Neural crest cell (in vitro differentiated cells): ENCODE data around the gene ATP2B1. TPM values are rescaled to one million over a fixed set of nuclear protein-coding genes. Genes with fewer than 3 reads are reported as not detected.

ENCODE experiments used
- DNase-seq: peaks from one replicate; pipeline ENCODE4 v3.0.0; 2021; ENCODE audit warnings: low read depth, mixed read lengths, low spot score
- H3K27ac Mint-ChIP-seq: one replicate; pipeline ENCODE4 v1.8.0; 2021; ENCODE audit warnings: mild to moderate bottlenecking, mixed read lengths; ENCODE audit not compliant: unreplicated experiment
- H3K27me3 Mint-ChIP-seq: 2 replicates; pipeline ENCODE4 v1.8.0; 2021; ENCODE audit warnings: low read depth, mild to moderate bottlenecking, mixed read lengths
- H3K36me3 Mint-ChIP-seq: 2 replicates; pipeline ENCODE4 v1.8.0; 2021; ENCODE audit warnings: low read depth, mild to moderate bottlenecking, mixed read lengths
- H3K4me1 Mint-ChIP-seq: 2 replicates; pipeline ENCODE4 v1.8.0; 2021; ENCODE audit warnings: mixed read lengths
- H3K4me3 Mint-ChIP-seq: one replicate; pipeline ENCODE4 v1.8.0; 2021; ENCODE audit warnings: mild to moderate bottlenecking, mixed read lengths
- H3K9me3 Mint-ChIP-seq: 2 replicates; pipeline ENCODE4 v1.8.0; 2021; ENCODE audit warnings: mixed read lengths
- total RNA-seq: library from RNA; stranded (reverse); gene quantifications from 2 replicates; pipeline ENCODE4 v1.2.1, GENCODE V29; 2021
- TF ChIP-seq, protein P1 (sequence below): fragments of 200-600 bp; sonication (generic); conservative IDR thresholded peaks from 2 replicates; pipeline ENCODE4 v1.5.0; 2021; ENCODE audit warnings: antibody characterized with exemption, mild to moderate bottlenecking

ATP2B1 gene
- total RNA-seq, 1 donor from 2014 or later: 50.8 TPM

DNA sequence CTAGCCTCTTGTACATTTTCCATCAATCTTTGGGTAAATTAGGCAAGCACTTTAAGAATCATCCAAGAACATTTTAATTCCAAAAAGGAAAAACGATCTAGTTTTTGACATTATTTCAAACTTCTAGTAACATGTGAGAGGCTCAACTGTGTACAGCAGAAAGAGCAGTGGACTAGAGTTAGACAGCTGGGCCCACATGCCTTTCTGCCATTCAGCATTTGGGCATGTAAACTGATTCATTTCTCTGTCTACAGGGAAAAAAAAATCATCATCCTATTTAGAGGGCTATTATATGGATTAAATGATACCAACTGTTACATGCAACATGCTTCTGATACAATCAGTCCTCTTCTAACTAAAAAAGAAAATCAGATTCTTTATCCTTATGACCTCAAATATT, 17.7 kb downstream of the ATP2B1 start:
- no peak overlapping the region for H3K4me3 Mint-ChIP-seq
- peaks cover 12% of the 10 kb centered on the region for H3K4me1 Mint-ChIP-seq
- no peaks in the 10 kb centered on the region for H3K27me3 Mint-ChIP-seq
- no peak for DNase-seq
- H3K27ac Mint-ChIP-seq: no peak overlapping the region
- H3K9me3 Mint-ChIP-seq: no peaks in the 10 kb centered on the region
- peaks cover 2% of the 10 kb centered on the region for H3K36me3 Mint-ChIP-seq
- TF ChIP-seq, protein P1, sequence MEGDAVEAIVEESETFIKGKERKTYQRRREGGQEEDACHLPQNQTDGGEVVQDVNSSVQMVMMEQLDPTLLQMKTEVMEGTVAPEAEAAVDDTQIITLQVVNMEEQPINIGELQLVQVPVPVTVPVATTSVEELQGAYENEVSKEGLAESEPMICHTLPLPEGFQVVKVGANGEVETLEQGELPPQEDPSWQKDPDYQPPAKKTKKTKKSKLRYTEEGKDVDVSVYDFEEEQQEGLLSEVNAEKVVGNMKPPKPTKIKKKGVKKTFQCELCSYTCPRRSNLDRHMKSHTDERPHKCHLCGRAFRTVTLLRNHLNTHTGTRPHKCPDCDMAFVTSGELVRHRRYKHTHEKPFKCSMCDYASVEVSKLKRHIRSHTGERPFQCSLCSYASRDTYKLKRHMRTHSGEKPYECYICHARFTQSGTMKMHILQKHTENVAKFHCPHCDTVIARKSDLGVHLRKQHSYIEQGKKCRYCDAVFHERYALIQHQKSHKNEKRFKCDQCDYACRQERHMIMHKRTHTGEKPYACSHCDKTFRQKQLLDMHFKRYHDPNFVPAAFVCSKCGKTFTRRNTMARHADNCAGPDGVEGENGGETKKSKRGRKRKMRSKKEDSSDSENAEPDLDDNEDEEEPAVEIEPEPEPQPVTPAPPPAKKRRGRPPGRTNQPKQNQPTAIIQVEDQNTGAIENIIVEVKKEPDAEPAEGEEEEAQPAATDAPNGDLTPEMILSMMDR: no peak

DNA sequence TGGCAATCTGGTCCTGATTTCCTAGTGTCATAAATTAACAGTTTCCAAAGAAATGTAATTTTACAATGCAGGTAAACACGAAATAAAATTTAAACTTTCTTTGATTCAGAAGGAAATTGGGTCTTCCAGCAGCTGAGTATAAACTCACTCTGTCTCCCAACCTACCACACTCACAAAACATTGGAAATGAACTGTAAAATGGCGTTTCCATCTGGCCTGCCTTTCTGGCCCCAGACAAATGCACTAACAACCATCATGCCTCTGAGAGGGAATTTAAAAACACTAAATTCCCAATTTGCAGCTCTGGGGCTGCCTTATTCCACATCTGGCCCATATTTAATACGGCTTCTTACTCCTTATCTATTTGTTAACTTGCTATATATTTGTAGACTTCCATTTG, 19.3 kb downstream of the ATP2B1 start:
- Mint-ChIP-seq H3K27me3 (no peaks in the 10 kb centered on the region), H3K27ac (no peak overlapping the region)
- TF ChIP-seq, protein P1: no peak

GRCh38 chr12:89686311-89686710, 22.3 kb downstream of the ATP2B1 start:
- no peak for DNase-seq
- TF ChIP-seq, protein P1: no peak
- no peaks in the 10 kb centered on the region for H3K4me1 Mint-ChIP-seq
- peaks cover 25% of the 10 kb centered on the region for H3K36me3 Mint-ChIP-seq
- no peaks in the 10 kb centered on the region for H3K27me3 Mint-ChIP-seq
- peaks cover 15% of the 10 kb centered on the region for H3K9me3 Mint-ChIP-seq
- H3K4me3 Mint-ChIP-seq: no peak overlapping the region
- no peak overlapping the region for H3K27ac Mint-ChIP-seq

More for the DNA sequence above, 19.3 kb downstream of the ATP2B1 start:
- peaks cover 8% of the 10 kb centered on the region for H3K4me1 Mint-ChIP-seq
- H3K4me3 Mint-ChIP-seq: no peak overlapping the region
- peaks cover 9% of the 10 kb centered on the region for H3K36me3 Mint-ChIP-seq
- DNase-seq: no peak
- H3K9me3 Mint-ChIP-seq: peaks cover 6% of the 10 kb centered on the region

GRCh38 chr12:89685363-89685972, 23.2 kb downstream of the ATP2B1 start:
- TF ChIP-seq, protein P1: no peak
- peaks cover 32% of the 10 kb centered on the region for H3K36me3 Mint-ChIP-seq
- no peaks in the 10 kb centered on the region for H3K4me1 Mint-ChIP-seq
- H3K9me3 Mint-ChIP-seq: peaks cover 21% of the 10 kb centered on the region
- no peaks in the 10 kb centered on the region for H3K27me3 Mint-ChIP-seq
- no peak overlapping the region for H3K4me3 Mint-ChIP-seq
- DNase-seq: no peak
- H3K27ac Mint-ChIP-seq: no peak overlapping the region

- TF ChIP-seq, protein P1: no peak
- Mint-ChIP-seq H3K36me3 (peaks cover 40% of the 10 kb centered on the region), H3K27me3 (no peaks in the 10 kb centered on the region), H3K9me3 (peaks cover 24% of the 10 kb centered on the region), H3K27ac (no peak overlapping the region), H3K4me3 (no peak overlapping the region), H3K4me1 (peaks cover 4% of the 10 kb centered on the region)
- DNase-seq: no peak
These were observed 24.5 kb downstream of the ATP2B1 start for GRCh38 chr12:89684136-89684535.
